ENCODE results near the gene ABCB9.

- TF ChIP-seq CTCF (IDR thresholded peaks at IDR 0.05) (no peak), POLR2A (IDR thresholded peaks at IDR 0.05) (no peak), POLR2AphosphoS5 (IDR thresholded peaks at IDR 0.05) (no peak)
Observed at GRCh38 chr12:122880668-122881067, 85.6 kb downstream of the ABCB9 start.
